Natural killer cell (primary cell): ENCODE measurements around the gene IQCF6. TPM values are rescaled to one million over a fixed set of nuclear protein-coding genes. Genes with fewer than 3 reads are reported as not detected.

ENCODE experiments used
- ATAC-seq, 3 donors: fragments of 150-1000 bp in 2 of 3; fragments of 200-7000 bp in 1 of 3; cut with Tn5 transposase; 1 replicate in 1 of 3; 2 replicates in 2 of 3; pipeline ENCODE4 v1.10.0; 2021; ENCODE audit warnings: mild to moderate bottlenecking in 2 of 3, moderate library complexity in 2 of 3
- DNase-seq, 2 donors: peaks; one replicate each; pipeline versions ENCODE4 v3.0.0 to v3.0.0-alpha.2; 2013 to 2021; ENCODE audit warnings: mixed read lengths in 1 of 2
- H3K27ac ChIP-seq: one replicate; pipeline ENCODE4 v1.5.1; 2013; ENCODE audit warnings: mild to moderate bottlenecking, low read length
- H3K27me3 ChIP-seq: one replicate; pipeline ENCODE4 v1.6.1; 2013; ENCODE audit warnings: low read length; ENCODE audit not compliant: control insufficient read depth, insufficient read depth
- H3K36me3 ChIP-seq: one replicate; pipeline ENCODE4 v1.6.1; 2013; ENCODE audit warnings: low read length; ENCODE audit not compliant: control insufficient read depth, insufficient read depth
- H3K4me1 ChIP-seq: one replicate; pipeline ENCODE4 v1.6.1; 2013; ENCODE audit warnings: low read length; ENCODE audit not compliant: control insufficient read depth, insufficient read depth
- H3K4me3 ChIP-seq: one replicate; pipeline ENCODE4 v1.5.1; 2013; ENCODE audit warnings: low read length
- H3K9me3 ChIP-seq: one replicate; pipeline ENCODE4 v1.6.1; 2013; ENCODE audit warnings: low read length; ENCODE audit not compliant: control insufficient read depth, insufficient read depth
- H3K27ac Mint-ChIP-seq, 2 donors: one replicate each; pipeline ENCODE4 v1.8.0; 2022; ENCODE audit warnings: mild to moderate bottlenecking in 2 of 2, mixed read lengths in 2 of 2, moderate library complexity in 1 of 2
- H3K27me3 Mint-ChIP-seq, 2 donors: one replicate each; pipeline ENCODE4 v1.8.0; 2022; ENCODE audit warnings: low read depth in 2 of 2, mixed read lengths in 2 of 2
- H3K36me3 Mint-ChIP-seq: one replicate; pipeline ENCODE4 v1.8.0; 2022; ENCODE audit warnings: mixed read lengths
- H3K4me1 Mint-ChIP-seq, 2 donors: one replicate each; pipeline ENCODE4 v1.8.0; 2022; ENCODE audit warnings: mixed read lengths in 2 of 2
- H3K4me3 Mint-ChIP-seq: one replicate; pipeline ENCODE4 v1.8.0; 2022; ENCODE audit warnings: mild to moderate bottlenecking, moderate library complexity, mixed read lengths
- H3K9me3 Mint-ChIP-seq, 2 donors: one replicate each; pipeline ENCODE4 v1.8.0; 2022; ENCODE audit warnings: mixed read lengths in 2 of 2
- CTCF ChIP-seq: fragments of 200-600 bp; IDR thresholded peaks from one replicate; pipeline ENCODE4 v1.8.0; 2022; ENCODE audit warnings: antibody characterized with exemption
- WGBS: methylation state at CpG from one replicate; pipeline ENCODE4 v1.1.7; 2013; ENCODE audit warnings: missing lambda C conversion rate; ENCODE audit not compliant: insufficient coverage; 5-methylcytosine and 5-hydroxymethylcytosine counted together
- intact Hi-C: fragments of 100-400 bp; cut with micrococcal nuclease; formaldehyde crosslinking; loops from one replicate; pipeline ENCODE4 v1.14.2; 2022
- total RNA-seq, 4 donors: library from RNA; stranded (reverse); fragments of 120-200 nt in 1 of 4; gene quantifications; one replicate each; pipeline versions ENCODE4 v1.2.3 to v1.2.4, GENCODE V29; 2013 to 2022

IQCF6 gene
- total RNA-seq, 3 donors from 2014 or later (not counting 1 experiment from before 2014, with no cell fraction given), result not detected

GRCh38 chr3:51817375-51817774, 38.3 kb upstream of the IQCF6 start:
- H3K27me3 Mint-ChIP-seq, result peaks cover 22 to 41% of the 10 kb centered on the region in 2 donors

GRCh38 chr3:51816723-51817122, 37.7 kb upstream of the IQCF6 start:
- Histone ChIP-seq H3K4me3 (no peak overlapping the region), H3K27me3 (no peaks in the 10 kb centered on the region), H3K27ac (no peak overlapping the region), H3K36me3 (no peaks in the 10 kb centered on the region), H3K4me1 (no peaks in the 10 kb centered on the region), H3K9me3 (no peaks in the 10 kb centered on the region)
- no peaks in the 10 kb centered on the region for H3K36me3 Mint-ChIP-seq
- no peak overlapping the region for H3K27ac Mint-ChIP-seq
- peaks cover 22 to 41% of the 10 kb centered on the region in 2 donors for H3K27me3 Mint-ChIP-seq
- WGBS, result 93% methylated on average over 2 of the region's 2 CpGs
- H3K4me1 Mint-ChIP-seq, result peaks cover 5 to 11% of the 10 kb centered on the region in 2 donors
- no peak overlapping the region for H3K4me3 Mint-ChIP-seq
- H3K9me3 Mint-ChIP-seq, result no peaks in the 10 kb centered on the region
- intact Hi-C loops, result no loop called here
- no peak for DNase-seq
- no peak for TF ChIP-seq CTCF
- ATAC-seq, result no peak

More at GRCh38 chr3:51817375-51817774, 38.3 kb upstream of the IQCF6 start:
- no peak overlapping the region for H3K27ac ChIP-seq
- 81% methylated on average over 2 of the region's 2 CpGs for WGBS
- TF ChIP-seq CTCF, result no peak
- H3K4me1 ChIP-seq, result no peaks in the 10 kb centered on the region
- no peak for ATAC-seq
- H3K4me3 Mint-ChIP-seq, result no peak overlapping the region
- H3K4me1 Mint-ChIP-seq, result peaks cover 5 to 11% of the 10 kb centered on the region in 2 donors
- no peaks in the 10 kb centered on the region for H3K36me3 ChIP-seq
- H3K9me3 Mint-ChIP-seq, result no peaks in the 10 kb centered on the region
- no peaks in the 10 kb centered on the region for H3K9me3 ChIP-seq
- H3K36me3 Mint-ChIP-seq, result no peaks in the 10 kb centered on the region
- intact Hi-C loops, result no loop called here
- no peak overlapping the region for H3K4me3 ChIP-seq
- no peaks in the 10 kb centered on the region for H3K27me3 ChIP-seq
- no peak overlapping the region for H3K27ac Mint-ChIP-seq
- DNase-seq, result no peak

GRCh38 chr3:51815614-51816013, 36.6 kb upstream of the IQCF6 start:
- H3K36me3 Mint-ChIP-seq, result no peaks in the 10 kb centered on the region
- H3K4me3 ChIP-seq, result no peak overlapping the region
- TF ChIP-seq CTCF, result no peak

GRCh38 chr3:51814034-51814433, 35.0 kb upstream of the IQCF6 start:
- H3K4me3 Mint-ChIP-seq, result no peak overlapping the region
- no peak for TF ChIP-seq CTCF
- WGBS, result 94% methylated on average over 3 of the region's 3 CpGs

More at GRCh38 chr3:51815614-51816013, 36.6 kb upstream of the IQCF6 start:
- ATAC-seq (no peak), DNase-seq (no peak)
- 61% methylated on average over 4 of the region's 4 CpGs for WGBS
- Histone ChIP-seq H3K9me3 (no peaks in the 10 kb centered on the region), H3K27me3 (no peaks in the 10 kb centered on the region), H3K27ac (no peak overlapping the region), H3K36me3 (no peaks in the 10 kb centered on the region), H3K4me1 (no peaks in the 10 kb centered on the region)
- intact Hi-C loops, result no loop called here
- H3K4me1 Mint-ChIP-seq, result peaks cover 1 to 8% of the 10 kb centered on the region in 2 donors
- H3K27ac Mint-ChIP-seq, result no peak overlapping the region
- no peak overlapping the region for H3K4me3 Mint-ChIP-seq
- H3K9me3 Mint-ChIP-seq, result no peaks in the 10 kb centered on the region
- peaks cover 18 to 41% of the 10 kb centered on the region in 2 donors for H3K27me3 Mint-ChIP-seq

More at GRCh38 chr3:51814034-51814433, 35.0 kb upstream of the IQCF6 start:
- H3K9me3 Mint-ChIP-seq, result no peaks in the 10 kb centered on the region
- intact Hi-C loops, result no loop called here
- no peak overlapping the region for H3K27ac Mint-ChIP-seq
- Histone ChIP-seq H3K4me1 (no peaks in the 10 kb centered on the region), H3K36me3 (no peaks in the 10 kb centered on the region), H3K9me3 (no peaks in the 10 kb centered on the region), H3K27me3 (no peaks in the 10 kb centered on the region), H3K4me3 (no peak overlapping the region), H3K27ac (no peak overlapping the region)
- H3K4me1 Mint-ChIP-seq, result no peaks in the 10 kb centered on the region
- DNase-seq, result no peak
- no peaks in the 10 kb centered on the region for H3K36me3 Mint-ChIP-seq
- ATAC-seq, result no peak
- H3K27me3 Mint-ChIP-seq, result peaks cover 12 to 41% of the 10 kb centered on the region in 2 donors
